Measurements from ENCODE around the gene UACA.

GRCh38 chr15:70615435-70616310, 147.7 kb downstream of the UACA start:
- TF ChIP-seq, protein P1, sequence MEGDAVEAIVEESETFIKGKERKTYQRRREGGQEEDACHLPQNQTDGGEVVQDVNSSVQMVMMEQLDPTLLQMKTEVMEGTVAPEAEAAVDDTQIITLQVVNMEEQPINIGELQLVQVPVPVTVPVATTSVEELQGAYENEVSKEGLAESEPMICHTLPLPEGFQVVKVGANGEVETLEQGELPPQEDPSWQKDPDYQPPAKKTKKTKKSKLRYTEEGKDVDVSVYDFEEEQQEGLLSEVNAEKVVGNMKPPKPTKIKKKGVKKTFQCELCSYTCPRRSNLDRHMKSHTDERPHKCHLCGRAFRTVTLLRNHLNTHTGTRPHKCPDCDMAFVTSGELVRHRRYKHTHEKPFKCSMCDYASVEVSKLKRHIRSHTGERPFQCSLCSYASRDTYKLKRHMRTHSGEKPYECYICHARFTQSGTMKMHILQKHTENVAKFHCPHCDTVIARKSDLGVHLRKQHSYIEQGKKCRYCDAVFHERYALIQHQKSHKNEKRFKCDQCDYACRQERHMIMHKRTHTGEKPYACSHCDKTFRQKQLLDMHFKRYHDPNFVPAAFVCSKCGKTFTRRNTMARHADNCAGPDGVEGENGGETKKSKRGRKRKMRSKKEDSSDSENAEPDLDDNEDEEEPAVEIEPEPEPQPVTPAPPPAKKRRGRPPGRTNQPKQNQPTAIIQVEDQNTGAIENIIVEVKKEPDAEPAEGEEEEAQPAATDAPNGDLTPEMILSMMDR (IDR thresholded peaks at IDR 0.05), result no peak
- no peak for TF ChIP-seq POLR2A (IDR thresholded peaks at IDR 0.05)
